ES-I3 (cell line): ENCODE results near the gene ETFDH.
"Not testable (repeated sequence)": the region's sequence is repeated elsewhere in the genome, so short reads cannot be mapped to it uniquely, and the experiment has no call there.

Source experiments
- H3K36me3 ChIP-seq: 2 replicates; pipeline ENCODE4 v1.6.1; 2013; ENCODE audit warnings: mild to moderate bottlenecking, low read length, control low read depth, moderate library complexity; ENCODE audit not compliant: insufficient read depth
- H3K4me1 ChIP-seq: 2 replicates; pipeline ENCODE4 v1.6.1; 2013; ENCODE audit warnings: mild to moderate bottlenecking, control low read depth, low read length; ENCODE audit not compliant: insufficient read depth
- H3K9ac ChIP-seq: 2 replicates; pipeline ENCODE4 v1.6.1; 2013; ENCODE audit warnings: low read depth, mild to moderate bottlenecking, low read length, moderate library complexity
- H3K9me3 ChIP-seq: 2 replicates; pipeline ENCODE4 v1.6.1; 2013; ENCODE audit warnings: mild to moderate bottlenecking, low read length, moderate library complexity; ENCODE audit not compliant: control insufficient read depth, insufficient read depth

ETFDH gene

GRCh38 chr4:158715802-158716201 is 43.7 kb downstream of the ETFDH start:
- Histone ChIP-seq H3K36me3 (peaks cover 4% of the 10 kb centered on the region), H3K9me3 (no peaks in the 10 kb centered on the region), H3K4me1 (no peaks in the 10 kb centered on the region), H3K9ac (no peak overlapping the region)

- H3K36me3 ChIP-seq = no peaks in the 10 kb centered on the region; the same call in 1 of the 2 replicates
- H3K4me1 ChIP-seq = no peaks in the 10 kb centered on the region
- H3K9ac ChIP-seq = no peak overlapping the region
- H3K9me3 ChIP-seq = no peaks in the 10 kb centered on the region
Measured at GRCh38 chr4:158721680-158722079, 49.6 kb downstream of the ETFDH start.

GRCh38 chr4:158722291-158722916 is 50.3 kb downstream of the ETFDH start:
- Histone ChIP-seq H3K4me1 (no peaks in the 10 kb centered on the region), H3K9ac (peak overlapping the region; percentile 47), H3K9me3 (no peaks in the 10 kb centered on the region), H3K36me3 (no peaks in the 10 kb centered on the region; the same call in 1 of the 2 replicates)

- H3K4me1 ChIP-seq = no peaks in the 10 kb centered on the region
- no peaks in the 10 kb centered on the region; the same call in 1 of the 2 replicates for H3K36me3 ChIP-seq
- peak within 1 kb of the TSS; percentile 47 for H3K9ac ChIP-seq
- H3K9me3 ChIP-seq = no peaks in the 10 kb centered on the region
Measured at GRCh38 chr4:158722917-158723793, 51.1 kb downstream of the ETFDH start, which contains the start of gene PPID. Gene PPID, minus strand, starts transcription at chr4:158723396. Its CDS starts 108 bp downstream, at chr4:158723288.

- Histone ChIP-seq H3K9ac (no peak overlapping the region), H3K36me3 (no peaks in the 10 kb centered on the region; the same call in 1 of the 2 replicates), H3K4me1 (0 out of 2 replicates have a peak, but pooled peaks cover 3% of the 10 kb centered on the region), H3K9me3 (no peaks in the 10 kb centered on the region)
Measured at GRCh38 chr4:158724637-158725036, 52.5 kb downstream of the ETFDH start.

- Histone ChIP-seq H3K9me3 (no peaks in the 10 kb centered on the region), H3K36me3 (no peaks in the 10 kb centered on the region), H3K4me1 (0 out of 2 replicates have a peak, but pooled peaks cover 3% of the 10 kb centered on the region), H3K9ac (no peak overlapping the region)
Measured at GRCh38 chr4:158726633-158727032, 54.5 kb downstream of the ETFDH start.

- no peaks in the 10 kb centered on the region for H3K9me3 ChIP-seq
- H3K4me1 ChIP-seq = 0 out of 2 replicates have a peak, but pooled peaks cover 3% of the 10 kb centered on the region
- H3K9ac ChIP-seq = no peak overlapping the region
- no peaks in the 10 kb centered on the region for H3K36me3 ChIP-seq
Measured at GRCh38 chr4:158728236-158728635, 56.1 kb downstream of the ETFDH start.

GRCh38 chr4:158729716-158730559 is 57.8 kb downstream of the ETFDH start:
- H3K9ac ChIP-seq = no peak overlapping the region
- no peaks in the 10 kb centered on the region for H3K36me3 ChIP-seq
- H3K9me3 ChIP-seq = no peaks in the 10 kb centered on the region
- 0 out of 2 replicates have a peak, but pooled peaks cover 3% of the 10 kb centered on the region for H3K4me1 ChIP-seq

GRCh38 chr4:158738866-158739265 is 66.8 kb downstream of the ETFDH start:
- H3K9me3 ChIP-seq = no peaks in the 10 kb centered on the region
- no peaks in the 10 kb centered on the region for H3K36me3 ChIP-seq
- H3K4me1 ChIP-seq = no peaks in the 10 kb centered on the region
- no peak overlapping the region for H3K9ac ChIP-seq

GRCh38 chr4:158739600-158739999 is 67.5 kb downstream of the ETFDH start:
- no peaks in the 10 kb centered on the region for H3K9me3 ChIP-seq
- no peaks in the 10 kb centered on the region for H3K4me1 ChIP-seq
- no peak overlapping the region for H3K9ac ChIP-seq
- H3K36me3 ChIP-seq = no peaks in the 10 kb centered on the region

- H3K9me3 ChIP-seq = no peaks in the 10 kb centered on the region
- H3K36me3 ChIP-seq = no peaks in the 10 kb centered on the region
- H3K9ac ChIP-seq = no peak overlapping the region
- no peaks in the 10 kb centered on the region for H3K4me1 ChIP-seq
Measured at GRCh38 chr4:158741326-158742021, 69.4 kb downstream of the ETFDH start.

- H3K36me3 ChIP-seq, H3K9me3 ChIP-seq, H3K9ac ChIP-seq, H3K4me1 ChIP-seq: not testable (repeated sequence)
Measured at GRCh38 chr4:158746537-158746936, 74.4 kb downstream of the ETFDH start.

- Histone ChIP-seq H3K9me3 (no peaks in the 10 kb centered on the region; the same call in 1 of the 2 replicates), H3K36me3 (no peaks in the 10 kb centered on the region), H3K9ac (no peak overlapping the region), H3K4me1 (no peaks in the 10 kb centered on the region)
Measured at GRCh38 chr4:158750379-158750778, 78.3 kb downstream of the ETFDH start.
